ENCODE measurements around the gene PTTG1IP.
A peak's percentile ranks its signal among the peaks of the same experiment; 100 is the strongest.

Gene PTTG1IP

GRCh38 chr21:44823179-44823660 lies 50.3 kb downstream of the PTTG1IP start:
- DNase-seq (no peak), ATAC-seq (peak; percentile 64)

- ATAC-seq (no peak), DNase-seq (no peak)
Measured at GRCh38 chr21:44822484-44823178, 50.9 kb downstream of the PTTG1IP start.

- ATAC-seq, result no peak
- no peak for DNase-seq
Measured at GRCh38 chr21:44820851-44821250, 52.6 kb downstream of the PTTG1IP start.

- no peak for DNase-seq
- no peak for ATAC-seq
Measured at GRCh38 chr21:44819283-44820243, 53.9 kb downstream of the PTTG1IP start.

- DNase-seq, result no peak
- ATAC-seq, result no peak
Measured at GRCh38 chr21:44818640-44819011, 54.9 kb downstream of the PTTG1IP start.

- ATAC-seq, result peak; percentile 75
- peak; percentile 87 for DNase-seq
Measured at GRCh38 chr21:44817914-44818639, 55.4 kb downstream of the PTTG1IP start, which contains the start of gene SUMO3. TSS of gene SUMO3 (minus strand) at chr21:44818062. CDS start at chr21:44817968, 94 bp downstream.

- DNase-seq (peak; percentile 96), ATAC-seq (peak; percentile 88)
Measured at GRCh38 chr21:44817506-44817880, 56.0 kb downstream of the PTTG1IP start.

- no peak for DNase-seq
- no peak for ATAC-seq
Measured at GRCh38 chr21:44816761-44817505, 56.6 kb downstream of the PTTG1IP start.

- DNase-seq (no peak), ATAC-seq (no peak)
Measured at GRCh38 chr21:44815852-44816628, 57.5 kb downstream of the PTTG1IP start.

- DNase-seq (no peak), ATAC-seq (no peak)
Measured at GRCh38 chr21:44815225-44815624, 58.3 kb downstream of the PTTG1IP start.

GRCh38 chr21:44814498-44815023 lies 58.9 kb downstream of the PTTG1IP start:
- ATAC-seq (no peak), DNase-seq (no peak)

GRCh38 chr21:44813727-44814126 lies 59.8 kb downstream of the PTTG1IP start:
- ATAC-seq (no peak), DNase-seq (no peak)

GRCh38 chr21:44813149-44813548 lies 60.3 kb downstream of the PTTG1IP start:
- DNase-seq (no peak), ATAC-seq (no peak)

- DNase-seq (no peak), ATAC-seq (no peak)
Measured at GRCh38 chr21:44812640-44813039, 60.9 kb downstream of the PTTG1IP start.

GRCh38 chr21:44810779-44811178 lies 62.7 kb downstream of the PTTG1IP start:
- no peak for DNase-seq
- no peak for ATAC-seq

GRCh38 chr21:44805859-44806258 lies 67.6 kb downstream of the PTTG1IP start:
- DNase-seq (no peak), ATAC-seq (no peak)

GRCh38 chr21:44805226-44805625 lies 68.3 kb downstream of the PTTG1IP start:
- DNase-seq (no peak), ATAC-seq (no peak)

- ATAC-seq, result no peak
- no peak for DNase-seq
Measured at GRCh38 chr21:44804762-44805161, 68.7 kb downstream of the PTTG1IP start.

GRCh38 chr21:44803651-44804050 lies 69.8 kb downstream of the PTTG1IP start:
- ATAC-seq (no peak), DNase-seq (no peak)

- no peak for ATAC-seq
Measured at GRCh38 chr21:44802396-44803153, 70.9 kb downstream of the PTTG1IP start.

More at GRCh38 chr21:44802396-44803153, 70.9 kb downstream of the PTTG1IP start:
- no peak for DNase-seq
